Neural progenitor cell (in vitro differentiated cells): ENCODE results near the gene NAA11. TPM values are rescaled to one million over a fixed set of nuclear protein-coding genes. Genes with fewer than 3 reads are reported as not detected.

Experiments used
- DNase-seq: peaks from one replicate; pipeline ENCODE4 v3.0.0-alpha.2; 2016; ENCODE audit warnings: low spot score
- H2AFZ ChIP-seq: fragments of 200-600 bp; sonication (generic); replicated peaks from 2 replicates; pipeline ENCODE4 v1.6.1; 2016; ENCODE audit warnings: antibody characterized with exemption
- H3F3A ChIP-seq: fragments of 200-600 bp; sonication (generic); 2 replicates; pipeline ENCODE4 v1.6.1; 2016; ENCODE audit warnings: antibody characterized with exemption, low read depth
- H3K27ac ChIP-seq: fragments of 200-600 bp; sonication (generic); 2 replicates; pipeline ENCODE4 v1.5.1; 2016; ENCODE audit warnings: mild to moderate bottlenecking
- H3K27me3 ChIP-seq: fragments of 200-600 bp; sonication (generic); 2 replicates; pipeline ENCODE4 v1.6.1; 2016; ENCODE audit warnings: mild to moderate bottlenecking, moderate library complexity
- H3K36me3 ChIP-seq: fragments of 200-600 bp; sonication (generic); 2 replicates; pipeline ENCODE4 v1.5.1; 2016
- H3K4me1 ChIP-seq: fragments of 200-600 bp; sonication (generic); 2 replicates; pipeline ENCODE4 v1.6.1; 2016; ENCODE audit warnings: mixed run types
- H3K4me2 ChIP-seq: fragments of 200-600 bp; sonication (generic); 2 replicates; pipeline ENCODE4 v1.6.1; 2016
- H3K4me3 ChIP-seq: fragments of 200-600 bp; sonication (generic); 2 replicates; pipeline ENCODE4 v1.5.1; 2016
- H3K79me2 ChIP-seq: fragments of 200-600 bp; sonication (generic); 2 replicates; pipeline ENCODE4 v1.6.1; 2016; ENCODE audit warnings: low read depth
- H3K9ac ChIP-seq: fragments of 200-600 bp; sonication (generic); 2 replicates; pipeline ENCODE4 v1.6.1; 2016
- H3K9me3 ChIP-seq: fragments of 200-600 bp; sonication (generic); 2 replicates; pipeline ENCODE4 v1.5.1; 2016; ENCODE audit warnings: low read depth
- H4K20me1 ChIP-seq: fragments of 200-600 bp; sonication (generic); 2 replicates; pipeline ENCODE4 v1.6.1; 2016; ENCODE audit warnings: low read depth
- H3K27ac Mint-ChIP-seq: 3 replicates; pipeline ENCODE4 v1.8.0; 2021; ENCODE audit warnings: mixed read lengths
- H3K27me3 Mint-ChIP-seq: 2 replicates; pipeline ENCODE4 v1.8.0; 2022; ENCODE audit warnings: low read depth, mild to moderate bottlenecking, inconsistent platforms, moderate library complexity, mixed read lengths; ENCODE audit not compliant: insufficient read depth
- H3K36me3 Mint-ChIP-seq: 3 replicates; pipeline ENCODE4 v1.8.0; 2021; ENCODE audit warnings: mixed read lengths
- H3K4me1 Mint-ChIP-seq: 3 replicates; pipeline ENCODE4 v1.8.0; 2021; ENCODE audit warnings: mixed read lengths
- H3K4me3 Mint-ChIP-seq: 3 replicates; pipeline ENCODE4 v1.8.0; 2021; ENCODE audit warnings: mild to moderate bottlenecking, moderate library complexity, mixed read lengths
- H3K9me3 Mint-ChIP-seq: 3 replicates; pipeline ENCODE4 v1.8.0; 2020; ENCODE audit warnings: mixed read lengths
- EZH2 ChIP-seq: fragments of 200-600 bp; sonication (generic); IDR thresholded peaks from 2 replicates; pipeline ENCODE4 v1.6.1; 2017; ENCODE audit warnings: antibody characterized with exemption, mild to moderate bottlenecking, moderate library complexity
- EZH2phosphoT487 ChIP-seq: fragments of 200-600 bp; sonication (generic); IDR thresholded peaks from 2 replicates; pipeline ENCODE4 v1.6.1; 2017; ENCODE audit warnings: antibody characterized with exemption
- total RNA-seq: library from RNA; depleted of rRNA; stranded (reverse); fragments of >200 nt; gene quantifications from 2 replicates; pipeline ENCODE4 v1.2.3, GENCODE V29; 2015; ENCODE audit warnings: low replicate concordance
- TF ChIP-seq, protein P1 (sequence below): fragments of 200-600 bp; sonication (generic); IDR thresholded peaks from 2 replicates; pipeline ENCODE4 v1.5.1; 2017; ENCODE audit warnings: antibody characterized with exemption, mild to moderate bottlenecking

NAA11 gene
- total RNA-seq, 1 donor from 2014 or later: not detected

DNA sequence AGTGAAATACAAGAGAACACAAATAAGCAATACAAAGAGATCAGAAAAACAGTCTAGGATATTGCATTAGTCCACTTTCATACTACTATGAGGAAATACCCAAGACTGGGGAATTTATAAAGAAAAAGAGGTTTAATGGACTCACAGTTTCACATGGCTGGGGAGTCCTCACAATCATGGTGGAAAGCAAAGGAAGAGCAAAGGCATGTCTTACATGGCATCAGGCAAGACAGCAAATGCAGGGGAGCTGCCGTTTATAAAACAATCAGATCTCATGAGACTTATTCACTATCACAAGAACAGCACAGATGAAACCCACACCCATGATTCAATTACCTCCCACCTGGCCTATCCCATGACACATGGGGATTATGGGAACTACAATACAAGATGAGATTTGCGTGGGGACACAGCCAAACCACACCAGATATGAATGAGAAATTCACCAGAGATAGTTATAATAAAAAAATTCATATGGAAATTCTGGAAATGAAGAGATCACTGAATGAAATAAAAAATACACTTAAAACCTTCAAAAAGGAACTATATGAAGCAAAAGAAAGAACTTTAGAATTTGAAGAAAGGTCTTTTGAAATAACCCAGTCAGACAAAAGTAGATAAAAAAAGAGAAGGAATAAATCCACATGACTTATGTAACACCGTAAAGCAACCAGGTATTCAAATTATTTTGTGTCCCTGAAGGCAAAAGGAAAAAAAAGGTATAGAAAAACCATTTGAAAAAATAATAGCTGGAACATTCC, 16.2 kb upstream of the NAA11 start:
- H3K27me3 Mint-ChIP-seq: no peaks in the 10 kb centered on the region
- Histone ChIP-seq H3F3A (no peaks in the 10 kb centered on the region), H3K79me2 (no peaks in the 10 kb centered on the region), H3K27ac (no peak overlapping the region), H2AFZ (no peak overlapping the region), H4K20me1 (no peaks in the 10 kb centered on the region), H3K4me2 (no peak overlapping the region), H3K27me3 (no peaks in the 10 kb centered on the region), H3K9ac (no peak overlapping the region), H3K9me3 (no peaks in the 10 kb centered on the region), H3K4me1 (no peaks in the 10 kb centered on the region), H3K4me3 (no peak overlapping the region), H3K36me3 (peaks cover 2% of the 10 kb centered on the region)
- no peaks in the 10 kb centered on the region for H3K4me1 Mint-ChIP-seq
- peaks cover 5% of the 10 kb centered on the region for H3K36me3 Mint-ChIP-seq
- TF ChIP-seq EZH2 (no peak), EZH2phosphoT487 (no peak)
- TF ChIP-seq, protein P1, sequence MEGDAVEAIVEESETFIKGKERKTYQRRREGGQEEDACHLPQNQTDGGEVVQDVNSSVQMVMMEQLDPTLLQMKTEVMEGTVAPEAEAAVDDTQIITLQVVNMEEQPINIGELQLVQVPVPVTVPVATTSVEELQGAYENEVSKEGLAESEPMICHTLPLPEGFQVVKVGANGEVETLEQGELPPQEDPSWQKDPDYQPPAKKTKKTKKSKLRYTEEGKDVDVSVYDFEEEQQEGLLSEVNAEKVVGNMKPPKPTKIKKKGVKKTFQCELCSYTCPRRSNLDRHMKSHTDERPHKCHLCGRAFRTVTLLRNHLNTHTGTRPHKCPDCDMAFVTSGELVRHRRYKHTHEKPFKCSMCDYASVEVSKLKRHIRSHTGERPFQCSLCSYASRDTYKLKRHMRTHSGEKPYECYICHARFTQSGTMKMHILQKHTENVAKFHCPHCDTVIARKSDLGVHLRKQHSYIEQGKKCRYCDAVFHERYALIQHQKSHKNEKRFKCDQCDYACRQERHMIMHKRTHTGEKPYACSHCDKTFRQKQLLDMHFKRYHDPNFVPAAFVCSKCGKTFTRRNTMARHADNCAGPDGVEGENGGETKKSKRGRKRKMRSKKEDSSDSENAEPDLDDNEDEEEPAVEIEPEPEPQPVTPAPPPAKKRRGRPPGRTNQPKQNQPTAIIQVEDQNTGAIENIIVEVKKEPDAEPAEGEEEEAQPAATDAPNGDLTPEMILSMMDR: no peak
- no peak overlapping the region for H3K27ac Mint-ChIP-seq
- no peak overlapping the region for H3K4me3 Mint-ChIP-seq
- DNase-seq: no peak
- H3K9me3 Mint-ChIP-seq: peaks cover 37% of the 10 kb centered on the region

DNA sequence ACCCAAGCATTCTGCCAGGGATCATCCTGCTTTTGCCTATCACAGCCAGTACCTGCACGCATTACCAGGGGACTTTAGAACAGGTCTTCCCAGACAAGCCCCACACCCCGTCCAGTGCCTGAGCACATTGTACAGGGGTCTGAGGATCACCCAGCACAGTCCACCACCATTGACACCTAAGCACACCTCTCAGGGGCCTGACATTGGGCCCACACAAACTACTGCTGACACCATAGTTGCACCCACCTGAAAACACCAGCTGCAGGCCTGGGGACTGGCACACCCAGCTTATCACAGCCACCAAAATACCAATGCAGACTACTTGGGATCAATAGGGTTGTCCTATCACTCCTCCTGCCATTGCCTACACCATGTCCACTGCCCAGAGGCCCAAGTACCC, 14.7 kb upstream of the NAA11 start:
- Mint-ChIP-seq H3K9me3 (peaks cover 31% of the 10 kb centered on the region), H3K27ac (no peak overlapping the region), H3K4me1 (no peaks in the 10 kb centered on the region), H3K27me3 (no peaks in the 10 kb centered on the region), H3K4me3 (no peak overlapping the region), H3K36me3 (peaks cover 5% of the 10 kb centered on the region)
- Histone ChIP-seq H4K20me1 (no peaks in the 10 kb centered on the region), H3K27me3 (no peaks in the 10 kb centered on the region), H3K27ac (no peak overlapping the region), H3K4me2 (no peak overlapping the region), H3K9me3 (no peaks in the 10 kb centered on the region), H3K79me2 (no peaks in the 10 kb centered on the region), H3K9ac (no peak overlapping the region), H3F3A (no peaks in the 10 kb centered on the region), H3K4me1 (no peaks in the 10 kb centered on the region), H3K4me3 (no peak overlapping the region), H2AFZ (no peak overlapping the region), H3K36me3 (peaks cover 2% of the 10 kb centered on the region)
- DNase-seq: no peak
- TF ChIP-seq, protein P1: no peak
- TF ChIP-seq EZH2 (no peak), EZH2phosphoT487 (no peak)

DNA sequence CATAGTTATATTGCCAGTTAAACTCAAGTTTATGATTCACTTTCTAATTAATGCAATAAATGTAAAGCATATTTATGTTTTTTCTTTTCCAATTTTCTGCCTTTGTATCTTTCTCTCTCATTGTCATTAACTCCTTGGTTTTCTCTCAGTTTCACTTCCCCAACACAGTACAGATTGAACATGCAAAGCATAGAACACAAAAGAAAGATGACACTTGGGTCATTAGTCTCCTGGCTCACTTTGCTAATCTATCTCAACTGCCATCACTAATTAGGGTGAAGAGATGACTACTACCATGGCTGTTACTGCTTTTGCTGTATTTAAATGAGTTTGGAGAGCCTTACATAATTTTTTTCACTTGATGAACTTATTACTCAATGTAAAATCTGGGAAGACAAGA, 12.3 kb upstream of the NAA11 start:
- Histone ChIP-seq H3K9ac (no peak overlapping the region), H3K4me1 (no peaks in the 10 kb centered on the region), H2AFZ (no peak overlapping the region), H3K9me3 (no peaks in the 10 kb centered on the region), H3K27me3 (no peaks in the 10 kb centered on the region), H4K20me1 (no peaks in the 10 kb centered on the region), H3K79me2 (no peaks in the 10 kb centered on the region), H3K4me2 (no peak overlapping the region), H3K4me3 (no peak overlapping the region), H3K27ac (no peak overlapping the region), H3K36me3 (peaks cover 2% of the 10 kb centered on the region), H3F3A (no peaks in the 10 kb centered on the region)
- no peaks in the 10 kb centered on the region for H3K4me1 Mint-ChIP-seq
- peaks cover 2% of the 10 kb centered on the region for H3K36me3 Mint-ChIP-seq
- no peak overlapping the region for H3K27ac Mint-ChIP-seq
- TF ChIP-seq, protein P1: no peak
- no peaks in the 10 kb centered on the region for H3K27me3 Mint-ChIP-seq
- no peak overlapping the region for H3K4me3 Mint-ChIP-seq
- H3K9me3 Mint-ChIP-seq: peaks cover 19% of the 10 kb centered on the region
- DNase-seq: no peak
